Measurements from ENCODE around the gene COL3A1.

COL3A1 gene

DNA sequence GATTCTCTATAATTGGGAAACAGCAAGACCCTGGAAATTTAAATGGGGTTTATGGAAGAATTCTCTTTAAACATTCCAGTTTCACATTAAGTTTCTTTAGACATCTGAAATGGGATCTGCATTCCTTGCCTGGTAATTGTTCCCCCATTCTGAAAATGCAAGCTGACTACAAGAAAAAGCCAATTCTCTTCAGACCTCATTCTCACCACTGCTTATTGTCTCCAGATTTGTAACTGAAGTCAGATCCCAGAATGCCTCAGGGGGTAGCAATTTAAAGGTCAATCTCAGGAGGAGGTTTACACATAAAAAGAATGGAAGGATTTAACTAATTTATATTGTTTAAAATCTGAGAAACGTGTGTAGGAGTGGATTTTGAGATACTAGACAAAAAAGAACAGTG lies 41.2 kb downstream of the COL3A1 start:
- no peak for DNase-seq

DNA sequence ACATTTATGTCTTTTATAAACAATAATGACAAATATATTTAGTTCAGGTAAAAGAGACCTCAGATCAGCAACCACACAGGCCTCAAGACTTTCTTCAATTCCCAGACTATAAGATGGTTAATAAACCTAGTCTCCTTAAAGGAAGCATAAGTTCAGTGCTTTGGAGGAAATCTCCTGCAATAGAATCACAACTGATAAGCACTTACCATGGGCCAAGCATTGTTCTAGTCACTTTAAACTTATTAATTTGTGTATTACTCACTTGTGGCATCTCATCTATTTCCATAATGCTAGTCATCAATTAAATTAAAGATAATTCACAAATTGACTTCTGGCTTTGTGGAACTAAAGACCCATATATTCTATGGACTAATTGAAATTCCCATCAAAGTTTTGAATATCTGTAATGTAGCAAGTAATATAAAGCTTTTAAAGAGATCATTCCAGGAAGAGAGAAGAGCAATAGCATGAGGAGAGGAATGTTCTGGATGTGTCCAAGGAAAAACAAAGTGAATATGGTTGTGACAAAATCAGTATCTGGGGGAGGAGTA lies 42.2 kb downstream of the COL3A1 start:
- no peak for DNase-seq

GRCh38 chr2:189018631-189019030 lies 44.5 kb downstream of the COL3A1 start:
- no peak for DNase-seq

DNA sequence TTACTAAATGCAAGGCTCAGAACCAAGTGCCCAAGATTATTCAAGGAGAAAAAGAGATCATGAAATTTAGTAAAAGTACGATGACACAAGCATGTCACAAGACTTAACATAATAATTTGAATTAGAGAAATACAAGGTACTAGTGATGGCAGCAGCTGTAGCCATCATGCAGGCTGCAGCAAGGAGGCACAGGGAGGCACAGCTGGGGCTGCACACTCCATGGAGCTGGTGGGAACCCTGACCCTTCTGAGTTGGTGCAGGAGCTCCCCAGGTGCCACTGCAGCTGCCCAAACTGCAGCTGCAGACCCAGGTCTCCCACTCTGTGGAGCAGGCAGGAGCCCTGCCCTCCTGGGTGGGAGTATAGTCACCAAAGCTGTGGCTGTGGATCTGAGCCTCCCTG lies 46.0 kb downstream of the COL3A1 start:
- DNase-seq, result no peak

DNA sequence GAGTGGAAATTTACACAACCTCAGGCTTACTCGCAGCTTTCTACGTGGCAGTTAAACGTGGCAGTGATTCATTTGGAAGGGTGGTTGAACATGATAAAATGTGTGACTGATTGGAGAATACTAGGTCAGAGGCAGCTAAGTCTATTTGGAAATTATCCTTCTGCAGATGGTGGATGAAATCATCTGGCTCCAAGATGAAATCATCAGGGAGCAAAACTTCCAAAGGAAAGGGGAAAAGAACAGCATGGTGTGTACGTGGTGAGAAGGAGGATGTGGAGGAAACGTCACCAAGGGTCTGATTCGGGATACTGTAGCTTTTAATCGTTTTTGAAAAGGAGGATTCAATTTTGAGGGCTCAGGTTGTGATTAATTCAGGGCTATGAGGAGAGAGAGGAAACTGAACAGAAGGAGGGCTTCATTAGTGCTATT lies 47.9 kb downstream of the COL3A1 start:
- DNase-seq, result no peak

DNA sequence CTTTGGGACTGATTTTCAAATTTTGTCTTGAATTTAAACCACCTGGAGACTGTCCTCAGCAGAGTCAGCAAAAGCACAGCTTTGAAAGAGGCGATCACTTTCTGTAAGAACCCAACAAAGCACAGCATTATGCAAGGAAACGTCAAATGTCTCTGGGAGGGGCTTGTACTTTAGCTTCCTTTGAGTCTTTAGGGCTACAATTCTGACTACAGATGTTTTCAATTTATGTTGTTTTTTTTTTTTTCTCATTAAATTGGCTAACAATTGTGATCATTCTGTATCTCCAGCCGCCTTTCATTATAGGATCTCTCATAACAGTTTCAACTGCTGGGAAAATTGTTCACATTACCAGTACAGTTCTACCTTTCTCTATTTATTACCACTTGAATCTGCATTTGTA lies 48.3 kb downstream of the COL3A1 start:
- DNase-seq, result no peak

DNA sequence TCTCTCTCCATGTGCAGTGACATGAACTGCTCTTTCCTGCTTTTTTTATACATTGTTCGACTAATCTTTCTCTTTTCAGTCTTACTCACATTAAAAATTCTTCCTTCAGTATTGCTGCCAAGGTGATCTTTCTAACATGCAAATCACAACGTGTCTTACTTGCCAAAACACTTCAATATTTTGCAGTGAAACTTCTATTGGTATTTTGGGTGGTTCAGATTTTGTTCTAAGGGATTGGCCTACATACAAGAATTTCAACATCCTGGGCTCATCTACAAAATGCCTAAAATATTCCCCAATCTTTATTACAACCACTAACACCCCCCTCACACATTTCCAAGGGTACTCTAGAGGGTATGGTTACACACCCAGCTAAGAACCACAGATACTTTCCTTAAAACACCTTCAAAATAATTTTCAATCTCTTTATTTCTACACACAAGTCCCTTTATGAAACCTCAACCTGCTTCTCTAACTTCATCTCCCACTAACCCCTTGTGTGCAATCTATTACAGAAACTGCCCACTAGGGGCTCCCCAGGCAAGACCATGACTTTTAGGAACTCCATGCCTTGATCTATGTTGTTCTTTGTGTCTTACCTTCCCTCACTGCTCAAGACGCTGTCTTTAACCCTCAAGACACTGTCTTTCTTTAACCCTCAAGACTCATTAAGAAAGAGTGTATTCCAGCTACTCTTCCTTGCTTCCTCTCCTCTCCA lies 50.9 kb downstream of the COL3A1 start:
- no peak for DNase-seq

DNA sequence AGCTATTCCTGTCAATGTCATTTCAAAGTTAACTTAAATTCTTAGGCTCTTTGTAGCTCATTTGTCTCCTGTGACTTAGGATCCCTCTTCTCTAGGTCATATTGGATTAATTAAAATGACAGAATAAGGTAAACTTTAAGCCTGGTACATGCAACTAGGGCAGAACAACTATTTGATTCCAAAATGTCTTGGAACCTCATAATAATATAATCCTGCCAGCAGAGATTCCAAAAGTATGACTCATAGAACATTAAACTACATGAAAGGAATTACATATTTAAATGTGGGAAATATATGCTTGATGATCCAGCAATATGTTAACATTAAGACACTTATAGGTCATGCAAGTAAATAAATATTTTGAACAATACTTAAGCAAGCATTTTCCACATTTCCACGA lies 63.3 kb downstream of the COL3A1 start:
- no peak for DNase-seq

GRCh38 chr2:189045836-189046235 lies 71.7 kb downstream of the COL3A1 start:
- DNase-seq, result no peak

DNA sequence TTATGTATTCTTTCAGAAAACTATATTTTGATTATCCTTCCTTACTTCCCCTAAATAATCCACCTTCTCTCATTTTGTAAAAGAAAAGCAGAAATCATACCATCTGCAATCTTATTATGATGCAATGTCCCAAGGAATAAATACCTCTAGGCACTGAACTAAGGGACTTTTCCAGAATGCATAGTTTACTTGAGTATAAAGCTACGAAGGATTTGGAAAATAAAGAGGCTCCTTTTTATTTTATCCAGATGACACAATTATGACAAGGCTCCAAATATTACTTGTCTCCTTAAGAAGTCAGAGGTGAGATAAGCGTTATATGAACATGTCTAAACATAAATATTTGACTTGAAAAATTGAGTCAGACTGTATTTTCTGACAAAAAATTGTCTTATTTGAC lies 72.1 kb downstream of the COL3A1 start:
- no peak for DNase-seq

DNA sequence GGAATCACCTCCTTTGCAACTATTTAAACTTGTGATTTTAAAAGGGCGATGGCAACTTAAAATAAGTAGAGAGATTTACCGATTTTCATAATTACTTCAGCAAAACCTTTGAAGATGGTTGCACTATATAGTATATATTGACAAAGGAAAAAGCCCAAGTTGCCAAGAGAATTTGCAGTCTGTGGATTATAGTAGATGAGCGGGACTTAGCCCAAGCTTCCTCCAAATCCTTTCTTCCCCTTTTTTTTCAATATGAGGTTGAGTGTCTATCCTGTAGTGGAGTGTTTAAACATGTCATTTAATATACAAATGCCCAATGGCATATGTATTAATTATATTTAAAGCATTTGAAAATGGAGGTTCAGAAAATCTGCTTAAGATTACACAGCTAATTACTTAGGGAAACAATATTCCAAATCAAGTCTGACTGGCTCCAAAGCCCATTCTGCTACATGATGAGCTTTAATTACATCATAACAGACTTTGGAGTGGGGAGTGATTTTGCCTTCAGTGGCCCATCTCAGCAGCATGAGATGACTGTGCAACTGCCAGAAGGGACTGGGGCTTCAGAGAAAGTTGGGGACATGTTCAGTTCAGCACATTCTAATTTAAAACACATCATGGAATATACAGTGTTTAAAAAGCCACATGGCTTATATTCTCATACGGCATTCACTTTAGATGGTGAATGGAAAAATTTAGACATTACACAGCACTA lies 73.2 kb downstream of the COL3A1 start:
- DNase-seq, result no peak

DNA sequence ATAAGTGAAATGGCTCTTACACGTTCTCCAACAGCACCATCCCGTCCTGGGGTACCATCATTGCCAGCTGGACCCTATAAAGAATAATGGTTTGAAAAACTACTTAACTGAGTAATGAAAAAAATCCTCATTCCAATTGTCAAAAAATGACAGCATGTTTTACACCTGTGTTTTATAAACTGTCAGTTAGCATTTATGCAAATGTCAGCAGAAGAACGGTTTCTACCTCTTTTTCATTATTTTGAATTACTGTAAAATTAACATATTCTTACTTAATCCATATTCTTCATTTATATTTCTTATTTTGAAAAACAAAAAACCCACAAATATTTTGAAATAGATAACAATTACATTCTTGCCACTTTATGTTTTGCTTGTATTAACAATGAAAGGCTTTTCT lies 74.0 kb downstream of the COL3A1 start:
- no peak for DNase-seq

DNA sequence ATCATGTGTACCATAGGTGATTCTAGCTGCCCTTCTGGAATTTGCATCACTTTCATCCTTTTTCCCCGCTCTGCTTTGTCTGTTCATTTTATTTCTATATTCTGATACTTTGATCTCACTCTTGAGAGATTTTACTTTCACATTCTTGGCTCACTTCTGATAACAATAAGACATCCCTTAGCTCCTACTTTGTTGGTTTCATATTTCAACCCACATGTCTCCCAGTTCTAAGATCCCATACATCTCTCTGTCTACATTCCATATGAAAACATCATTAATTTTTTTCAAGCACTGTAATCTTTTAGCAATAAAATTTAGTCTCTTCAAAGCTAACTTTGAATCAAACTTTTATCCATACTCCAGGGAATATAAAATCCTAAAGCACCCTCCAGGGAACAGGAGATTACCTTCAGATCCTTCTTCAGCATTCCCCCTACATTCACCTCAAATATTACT lies 75.6 kb downstream of the COL3A1 start:
- no peak for DNase-seq

DNA sequence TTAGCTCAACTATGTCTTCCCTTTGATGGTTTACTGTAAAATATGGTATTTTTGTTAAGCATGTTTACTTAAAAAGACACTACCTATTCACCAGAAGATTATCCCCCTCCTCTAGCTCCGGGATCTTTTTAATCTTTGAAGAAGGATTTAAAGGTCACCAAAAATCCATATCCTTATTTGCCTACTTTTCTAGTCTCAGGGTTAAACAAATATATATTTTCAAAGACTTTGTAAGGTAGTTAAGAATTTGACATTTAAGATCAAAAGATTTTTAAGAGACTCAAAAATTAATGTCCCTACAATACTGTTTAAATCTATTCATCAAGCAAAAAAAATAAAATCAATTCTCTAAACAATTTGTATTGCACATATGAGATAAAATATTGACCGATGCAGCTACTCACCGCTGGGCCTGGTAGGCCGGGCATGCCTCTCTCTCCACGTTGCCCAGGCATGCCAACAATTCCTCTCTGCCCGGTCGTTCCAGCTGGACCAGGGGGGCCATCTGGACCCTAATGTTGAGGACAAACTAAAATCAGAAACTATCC lies 76.1 kb downstream of the COL3A1 start:
- no peak for DNase-seq

- no peak for DNase-seq
Measured at GRCh38 chr2:189056200-189057106, 82.3 kb downstream of the COL3A1 start.

GRCh38 chr2:189057316-189057715 lies 83.1 kb downstream of the COL3A1 start:
- no peak for DNase-seq

- DNase-seq, result no peak
Measured at GRCh38 chr2:189060096-189060642, 86.0 kb downstream of the COL3A1 start.

Measured in hypothalamus (tissue), 51 donors.